HepG2 (cell line): Measurements from ENCODE around the gene ZNF287. TPM values are rescaled to one million over a fixed set of nuclear protein-coding genes. Genes with fewer than 3 reads are reported as not detected.

Experiments used
- ATAC-seq: fragments of 200-7000 bp; cut with Tn5 transposase; 3 replicates; pipeline ENCODE4 v1.9.1; 2020; ENCODE audit warnings: mild to moderate bottlenecking, moderate library complexity
- BruUV-seq: library from RNA; stranded (reverse); fragments of 400-500 nt; replicated peaks from 2 replicates; lab custom pipeline; 2021; lab: Mats Ljungman, UMichigan
- CTCF ChIA-PET: fragments of 300-600 bp; formaldehyde crosslinking; extraction: SDS; loops from one replicate; lab custom pipeline; 2021; ENCODE audit warnings: low total read pairs, inconsistent platforms, low intra/inter-chr PET ratio; lab: Yijun Ruan, JAX
- POLR2A ChIA-PET: fragments of 350-600 bp; sonication (Branson Sonifier 250); formaldehyde crosslinking; loops from one replicate; lab custom pipeline; 2020; ENCODE audit warnings: antibody characterized with exemption, inconsistent platforms; lab: Yijun Ruan, JAX
- DNase-seq: peaks from one replicate; pipeline ENCODE4 v3.0.0-alpha.2; 2015; ENCODE audit warnings: low spot score
- FAIRE-seq: peaks from 3 replicates; lab custom pipeline; 2011; peaks lifted over from hg19 to GRCh38; lab: Jason Lieb, UNC
- H2AFZ ChIP-seq: one replicate; pipeline ENCODE4 v1.6.1; 2011; ENCODE audit warnings: low read length, inconsistent platforms
- H3K27ac ChIP-seq: fragments of 300-600 bp; 3 replicates; pipeline ENCODE4 v1.8.0; 2011; ENCODE audit warnings: mixed run types, mild to moderate bottlenecking, mixed read lengths, low read length, inconsistent platforms; ENCODE audit not compliant: insufficient read depth; ENCODE audit errors: extremely low read length
- H3K27me3 ChIP-seq, 2 experiments: fragments of 200-600 bp in 1 of 2; 2 replicates in 1 of 2; 3 replicates in 1 of 2; pipeline versions ENCODE4 v1.6.0 to v1.8.0; 2011; ENCODE audit warnings: low read length in 2 of 2, mild to moderate bottlenecking in 2 of 2, moderate library complexity in 2 of 2, inconsistent platforms in 1 of 2; ENCODE audit not compliant: insufficient read depth in 2 of 2, control insufficient read depth in 1 of 2
- H3K36me3 ChIP-seq, 2 experiments: fragments of 200-600 bp in 1 of 2; replicated peaks in 1 of 2; 2 replicates in 1 of 2; 3 replicates in 1 of 2; pipeline versions ENCODE4 v1.5.1 to v1.8.0; 2011; ENCODE audit warnings: low read length in 2 of 2, inconsistent platforms in 1 of 2; ENCODE audit not compliant: insufficient read depth in 2 of 2, control insufficient read depth in 1 of 2
- H3K4me1 ChIP-seq: 2 replicates; pipeline ENCODE4 v1.5.1; 2012; ENCODE audit warnings: low read length, inconsistent platforms; ENCODE audit not compliant: insufficient read depth
- H3K4me2 ChIP-seq: 2 replicates; pipeline ENCODE4 v1.6.0; 2011; ENCODE audit warnings: low read depth, low read length, inconsistent platforms
- H3K4me3 ChIP-seq, 3 experiments: fragments of 200-600 bp in 1 of 3; sonication (generic), shearing (Covaris generic) in 1 of 3; replicated peaks in 1 of 3; 2 replicates each; pipeline ENCODE4 v1.5.1; 2011 to 2016; ENCODE audit warnings: low read length in 3 of 3, inconsistent platforms in 2 of 3, low read depth in 2 of 3, mild to moderate bottlenecking in 2 of 3, control low read depth in 1 of 3, mixed read lengths in 1 of 3; ENCODE audit not compliant: insufficient read depth in 1 of 3
- H3K79me2 ChIP-seq: one replicate; pipeline ENCODE4 v1.6.1; 2011; ENCODE audit warnings: low read length, inconsistent platforms; ENCODE audit not compliant: insufficient read depth
- H3K9ac ChIP-seq: 2 replicates; pipeline ENCODE4 v1.6.0; 2011; ENCODE audit warnings: mild to moderate bottlenecking, low read depth, low read length, inconsistent platforms; ENCODE audit not compliant: insufficient read depth
- H3K9me3 ChIP-seq: 2 replicates; pipeline ENCODE4 v1.5.1; 2012; ENCODE audit warnings: mild to moderate bottlenecking, low read length
- H4K20me1 ChIP-seq: 2 replicates; pipeline ENCODE4 v1.6.0; 2011; ENCODE audit warnings: inconsistent platforms, mild to moderate bottlenecking, low read length, moderate library complexity; ENCODE audit not compliant: insufficient read depth
- ASH2L ChIP-seq: fragments of 300-600, 200-600 bp; sonication (generic); IDR thresholded peaks from 2 replicates; pipeline ENCODE4 v1.7.0; 2017; ENCODE audit warnings: low read depth, mild to moderate bottlenecking, moderate library complexity, mixed read lengths, low read length; ENCODE audit not compliant: insufficient read length
- HDAC1 ChIP-seq: sonication (generic); formaldehyde crosslinking; IDR thresholded peaks from 2 replicates; pipeline ENCODE4 v1.5.1; 2020; ENCODE audit warnings: mild to moderate bottlenecking, missing genetic modification reagents
- HDAC2 ChIP-seq: sonication (generic); formaldehyde crosslinking; IDR thresholded peaks from 2 replicates; pipeline ENCODE4 v1.4.0; 2020; ENCODE audit warnings: missing genetic modification reagents
- HMG20B ChIP-seq: conservative IDR thresholded peaks from 2 replicates; pipeline ENCODE4 v1.6.1; 2016; ENCODE audit warnings: missing genetic modification reagents, missing compliant biosample characterization
- JUND ChIP-seq: sonication (generic); formaldehyde crosslinking; IDR thresholded peaks from 2 replicates; pipeline ENCODE4 v1.8.0; 2022; ENCODE audit warnings: mild to moderate bottlenecking, missing genetic modification reagents
- KDM4B ChIP-seq: sonication (generic); formaldehyde crosslinking; IDR thresholded peaks from 2 replicates; pipeline ENCODE4 v1.4.0; 2020; ENCODE audit warnings: missing genetic modification reagents
- MAZ ChIP-seq, 2 experiments: sonication (generic) in 1 of 2; formaldehyde crosslinking in 1 of 2; IDR thresholded peaks; 2 replicates each; pipeline versions ENCODE4 v1.5.0 to v1.6.1; 2012 to 2020; ENCODE audit warnings: low read depth in 2 of 2, mild to moderate bottlenecking in 2 of 2, borderline replicate concordance in 1 of 2, improper control_type of control experiment in 1 of 2, low read length in 1 of 2, missing genetic modification reagents in 1 of 2, moderate library complexity in 1 of 2
- MEIS2 ChIP-seq: sonication (generic); formaldehyde crosslinking; IDR thresholded peaks from 2 replicates; pipeline ENCODE4 v1.9.0; 2021; ENCODE audit warnings: mild to moderate bottlenecking, missing genetic modification reagents
- POLR2AphosphoS5 ChIP-seq: IDR thresholded peaks from 2 replicates; pipeline ENCODE4 v1.6.1; 2012; ENCODE audit warnings: low read depth, low read length
- ZNF205 ChIP-seq: IDR thresholded peaks from 2 replicates; pipeline ENCODE4 v1.6.1; 2018; ENCODE audit warnings: missing biosample characterization, missing genetic modification reagents
- ZNF788 ChIP-seq: sonication (generic); formaldehyde crosslinking; IDR thresholded peaks from 2 replicates; pipeline ENCODE4 v1.5.0; 2020; ENCODE audit warnings: mild to moderate bottlenecking, missing genetic modification reagents, borderline replicate concordance
- WGBS: methylation state at CpG from one replicate; pipeline ENCODE4 v1.1.6; 2017; ENCODE audit warnings: low lambda C conversion rate; 5-methylcytosine and 5-hydroxymethylcytosine counted together
- in situ Hi-C: cut with HindIII; loops from 2 replicates; pipeline ENCODE4 v1.10.0; 2017; ENCODE audit warnings: low pct_unique_long_range_greater_than_20kb; ENCODE audit not compliant: extremely low pct_ligation_motif_present
- intact Hi-C: fragments of 100-400 bp; cut with micrococcal nuclease; formaldehyde crosslinking; loops from one replicate; pipeline ENCODE4 v1.10.0; 2022; ENCODE audit not compliant: unreplicated experiment
- polyA plus RNA-seq, 8 experiments: library from polyadenylated mRNA; depleted of rRNA in 3 of 8; stranded (reverse) in 7 of 8; unstranded in 1 of 8; fragments of >200 nt; fragmentation: Illumina TruSeq in 4 of 8; extraction: Trizol in 4 of 8; gene quantifications; 2 replicates each; pipeline versions ENCODE4 v1.2.1 to v1.2.3, GENCODE V29; 2011 to 2016; ENCODE audit warnings: low read depth in 4 of 8, missing spikeins in 1 of 8, mixed read lengths in 1 of 8; ENCODE audit not compliant: insufficient read depth in 1 of 8
- total RNA-seq, 5 experiments: library from RNA; depleted of rRNA; stranded (reverse); fragments of >200 nt; fragmentation: Illumina TruSeq; extraction: Trizol; gene quantifications; 2 replicates each; pipeline ENCODE4 v1.2.3, GENCODE V29; 2016; ENCODE audit warnings: low read depth in 1 of 5
- TF ChIP-seq, protein P1 (sequence below): fragments of 450-650 bp; IDR thresholded peaks from 2 replicates; pipeline ENCODE4 v1.6.1; 2017
- TF ChIP-seq, protein P2 (sequence below): sonication (generic); formaldehyde crosslinking; IDR thresholded peaks from 2 replicates; pipeline ENCODE4 v1.5.1; 2020; ENCODE audit warnings: mild to moderate bottlenecking, missing genetic modification reagents
- TF ChIP-seq, protein P3 (sequence below): sonication (generic); formaldehyde crosslinking; IDR thresholded peaks from 2 replicates; pipeline ENCODE4 v1.4.0; 2020; ENCODE audit warnings: missing genetic modification reagents
- TF ChIP-seq, protein P4 (sequence below): sonication (generic); formaldehyde crosslinking; IDR thresholded peaks from 2 replicates; pipeline ENCODE4 v1.4.0; 2020; ENCODE audit warnings: mild to moderate bottlenecking, missing genetic modification reagents

The ZNF287 gene
- total and polyA plus RNA-seq, 2 of the 13 experiments (the other 11 are each of a cell fraction or from before 2014, with no cell fraction given): 0.21 TPM; not detected in 1

DNA sequence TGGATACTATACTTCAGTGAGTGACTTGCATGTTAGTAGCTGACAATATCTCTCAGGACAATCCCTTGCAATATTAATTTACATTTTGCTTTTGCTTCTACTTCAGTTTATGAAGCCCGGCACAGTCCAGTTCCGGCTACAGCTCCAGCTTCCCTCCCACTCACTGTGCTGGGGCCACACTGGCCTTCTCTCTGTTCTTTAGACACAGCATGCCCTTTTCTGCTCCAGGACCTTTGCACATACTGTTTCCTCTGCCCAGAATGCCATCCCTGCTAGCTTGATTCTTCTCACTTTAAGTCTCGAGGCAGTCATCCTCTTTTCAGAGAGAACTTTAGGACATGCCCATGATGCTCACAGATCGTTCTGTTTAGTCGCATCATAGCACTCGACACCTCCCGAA lies 51.5 kb downstream of the ZNF287 start:
- Histone ChIP-seq H3K9me3 (no peaks in the 10 kb centered on the region), H3K4me1 (peaks cover 22% of the 10 kb centered on the region), H4K20me1 (no peaks in the 10 kb centered on the region), H2AFZ (no peak overlapping the region), H3K27ac (no peak overlapping the region), H3K79me2 (no peaks in the 10 kb centered on the region), H3K4me3 (no peak overlapping the region), H3K36me3 (no peaks in the 10 kb centered on the region), H3K9ac (no peak overlapping the region), H3K4me2 (no peak overlapping the region), H3K27me3 (peaks cover 0 to 30% of the 10 kb centered on the region in 2 experiments; a peak in 3 of 5 replicates)
- POLR2A ChIA-PET: no interaction called here
- DNase-seq (no peak), FAIRE-seq (no peak), ATAC-seq (no peak)
- intact Hi-C loops (no loop called here), in situ Hi-C loops (no loop called here)
- CTCF ChIA-PET: no interaction called here
- no TSS peak for BruUV-seq
- TF ChIP-seq POLR2AphosphoS5: no peak
- TF ChIP-seq, protein P1, sequence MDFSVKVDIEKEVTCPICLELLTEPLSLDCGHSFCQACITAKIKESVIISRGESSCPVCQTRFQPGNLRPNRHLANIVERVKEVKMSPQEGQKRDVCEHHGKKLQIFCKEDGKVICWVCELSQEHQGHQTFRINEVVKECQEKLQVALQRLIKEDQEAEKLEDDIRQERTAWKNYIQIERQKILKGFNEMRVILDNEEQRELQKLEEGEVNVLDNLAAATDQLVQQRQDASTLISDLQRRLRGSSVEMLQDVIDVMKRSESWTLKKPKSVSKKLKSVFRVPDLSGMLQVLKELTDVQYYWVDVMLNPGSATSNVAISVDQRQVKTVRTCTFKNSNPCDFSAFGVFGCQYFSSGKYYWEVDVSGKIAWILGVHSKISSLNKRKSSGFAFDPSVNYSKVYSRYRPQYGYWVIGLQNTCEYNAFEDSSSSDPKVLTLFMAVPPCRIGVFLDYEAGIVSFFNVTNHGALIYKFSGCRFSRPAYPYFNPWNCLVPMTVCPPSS: no peak
- no peak for TF ChIP-seq ZNF788 (CRISPR knock-in tag)
- no peak for TF ChIP-seq ZNF205 (CRISPR knock-in tag)
- TF ChIP-seq ASH2L: no peak
- TF ChIP-seq, protein P2, sequence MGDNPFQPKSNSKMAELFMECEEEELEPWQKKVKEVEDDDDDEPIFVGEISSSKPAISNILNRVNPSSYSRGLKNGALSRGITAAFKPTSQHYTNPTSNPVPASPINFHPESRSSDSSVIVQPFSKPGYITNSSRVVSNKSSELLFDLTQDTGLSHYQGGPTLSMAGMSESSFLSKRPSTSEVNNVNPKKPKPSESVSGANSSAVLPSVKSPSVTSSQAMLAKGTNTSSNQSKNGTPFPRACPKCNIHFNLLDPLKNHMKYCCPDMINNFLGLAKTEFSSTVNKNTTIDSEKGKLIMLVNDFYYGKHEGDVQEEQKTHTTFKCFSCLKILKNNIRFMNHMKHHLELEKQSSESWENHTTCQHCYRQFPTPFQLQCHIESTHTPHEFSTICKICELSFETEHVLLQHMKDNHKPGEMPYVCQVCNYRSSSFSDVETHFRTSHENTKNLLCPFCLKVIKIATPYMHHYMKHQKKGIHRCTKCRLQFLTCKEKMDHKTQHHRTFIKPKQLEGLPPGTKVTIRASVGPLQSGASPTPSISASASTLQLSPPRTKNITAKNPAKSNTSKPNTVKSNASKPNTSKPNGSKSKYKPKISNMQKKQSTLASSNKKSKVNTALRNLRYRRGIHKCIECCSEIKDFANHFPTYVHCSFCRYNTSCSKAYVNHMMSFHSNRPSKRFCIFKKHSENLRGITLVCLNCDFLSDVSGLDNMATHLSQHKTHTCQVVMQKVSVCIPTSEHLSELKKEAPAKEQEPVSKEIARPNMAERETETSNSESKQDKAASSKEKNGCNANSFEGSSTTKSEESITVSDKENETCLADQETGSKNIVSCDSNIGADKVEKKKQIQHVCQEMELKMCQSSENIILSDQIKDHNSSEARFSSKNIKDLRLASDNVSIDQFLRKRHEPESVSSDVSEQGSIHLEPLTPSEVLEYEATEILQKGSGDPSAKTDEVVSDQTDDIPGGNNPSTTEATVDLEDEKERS (CRISPR knock-in tag): no peak
- TF ChIP-seq KDM4B (CRISPR knock-in tag): no peak
- TF ChIP-seq, protein P3, sequence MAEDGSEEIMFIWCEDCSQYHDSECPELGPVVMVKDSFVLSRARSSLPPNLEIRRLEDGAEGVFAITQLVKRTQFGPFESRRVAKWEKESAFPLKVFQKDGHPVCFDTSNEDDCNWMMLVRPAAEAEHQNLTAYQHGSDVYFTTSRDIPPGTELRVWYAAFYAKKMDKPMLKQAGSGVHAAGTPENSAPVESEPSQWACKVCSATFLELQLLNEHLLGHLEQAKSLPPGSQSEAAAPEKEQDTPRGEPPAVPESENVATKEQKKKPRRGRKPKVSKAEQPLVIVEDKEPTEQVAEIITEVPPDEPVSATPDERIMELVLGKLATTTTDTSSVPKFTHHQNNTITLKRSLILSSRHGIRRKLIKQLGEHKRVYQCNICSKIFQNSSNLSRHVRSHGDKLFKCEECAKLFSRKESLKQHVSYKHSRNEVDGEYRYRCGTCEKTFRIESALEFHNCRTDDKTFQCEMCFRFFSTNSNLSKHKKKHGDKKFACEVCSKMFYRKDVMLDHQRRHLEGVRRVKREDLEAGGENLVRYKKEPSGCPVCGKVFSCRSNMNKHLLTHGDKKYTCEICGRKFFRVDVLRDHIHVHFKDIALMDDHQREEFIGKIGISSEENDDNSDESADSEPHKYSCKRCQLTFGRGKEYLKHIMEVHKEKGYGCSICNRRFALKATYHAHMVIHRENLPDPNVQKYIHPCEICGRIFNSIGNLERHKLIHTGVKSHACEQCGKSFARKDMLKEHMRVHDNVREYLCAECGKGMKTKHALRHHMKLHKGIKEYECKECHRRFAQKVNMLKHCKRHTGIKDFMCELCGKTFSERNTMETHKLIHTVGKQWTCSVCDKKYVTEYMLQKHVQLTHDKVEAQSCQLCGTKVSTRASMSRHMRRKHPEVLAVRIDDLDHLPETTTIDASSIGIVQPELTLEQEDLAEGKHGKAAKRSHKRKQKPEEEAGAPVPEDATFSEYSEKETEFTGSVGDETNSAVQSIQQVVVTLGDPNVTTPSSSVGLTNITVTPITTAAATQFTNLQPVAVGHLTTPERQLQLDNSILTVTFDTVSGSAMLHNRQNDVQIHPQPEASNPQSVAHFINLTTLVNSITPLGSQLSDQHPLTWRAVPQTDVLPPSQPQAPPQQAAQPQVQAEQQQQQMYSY (CRISPR knock-in tag): no peak
- TF ChIP-seq, protein P4, sequence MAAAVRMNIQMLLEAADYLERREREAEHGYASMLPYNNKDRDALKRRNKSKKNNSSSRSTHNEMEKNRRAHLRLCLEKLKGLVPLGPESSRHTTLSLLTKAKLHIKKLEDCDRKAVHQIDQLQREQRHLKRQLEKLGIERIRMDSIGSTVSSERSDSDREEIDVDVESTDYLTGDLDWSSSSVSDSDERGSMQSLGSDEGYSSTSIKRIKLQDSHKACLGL: no peak
- no peak for TF ChIP-seq JUND
- TF ChIP-seq MAZ (IDR thresholded peaks at IDR 0.05; ENCODE audit: borderline replicate concordance, low read depth, low read length): no peak
- TF ChIP-seq MAZ (CRISPR knock-in tag; IDR thresholded peaks at IDR 0.05; ENCODE audit: low read depth): no peak
- no peak for TF ChIP-seq MEIS2 (CRISPR knock-in tag)
- no peak for TF ChIP-seq HDAC1 (CRISPR knock-in tag)
- TF ChIP-seq HDAC2 (CRISPR knock-in tag): no peak
- TF ChIP-seq HMG20B (CRISPR knock-in tag): no peak
- WGBS: 74% methylated on average over 7 of the region's 7 CpGs
